ENCODE results near the gene LHFPL2.
"Not testable (repeated sequence)": the region's sequence is repeated elsewhere in the genome, so short reads cannot be mapped to it uniquely, and the experiment has no call there.

LHFPL2 gene

DNA sequence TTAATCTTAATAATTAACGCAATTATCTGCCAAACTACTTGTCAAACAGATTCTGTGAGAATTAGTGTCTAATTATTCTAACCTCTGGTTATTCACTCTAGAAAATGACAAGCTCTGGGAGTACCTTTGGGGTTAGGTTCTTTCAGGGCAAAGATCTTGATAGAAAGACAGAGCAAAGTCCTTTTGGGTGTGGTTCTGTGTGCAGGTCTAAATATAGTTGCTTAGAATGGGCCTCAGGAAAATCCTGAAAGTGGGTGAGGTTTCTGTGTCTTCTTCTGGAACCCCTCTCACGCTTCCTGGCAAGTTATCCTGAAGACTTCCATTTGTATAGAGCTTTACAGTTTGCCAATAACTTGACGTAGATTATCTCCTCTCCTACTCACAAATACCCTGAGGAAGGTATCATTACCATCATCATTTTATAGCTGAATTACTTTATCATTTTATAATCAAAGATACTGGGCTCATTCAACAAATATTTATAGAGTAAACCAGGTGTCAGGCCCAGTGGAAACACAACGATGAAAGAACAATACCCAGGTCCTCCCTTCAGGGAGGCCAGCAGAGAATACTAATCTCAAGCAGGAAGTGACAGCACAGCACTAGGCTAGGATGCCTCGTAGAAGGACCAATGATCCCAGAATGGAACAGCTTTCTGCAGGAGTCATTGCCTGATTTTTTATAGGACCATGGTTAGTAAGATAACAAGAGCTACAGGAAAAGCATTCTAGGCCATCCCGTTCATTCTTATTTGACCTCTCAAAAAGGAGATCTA lies 27.6 kb upstream of the LHFPL2 start:
- no peaks in the 10 kb centered on the region for H3K4me1 ChIP-seq (ENCODE audit: insufficient read depth, low read length)

GRCh38 chr5:78673827-78674226 lies 25.3 kb upstream of the LHFPL2 start:
- not testable (repeated sequence) for H3K27me3 ChIP-seq (ENCODE audit: insufficient read depth, low read length); H3K9me3 ChIP-seq (ENCODE audit: low read length); H3K4me3 ChIP-seq (ENCODE audit: low read length); H3K36me3 ChIP-seq (ENCODE audit: insufficient read depth, low read length); H2AFZ ChIP-seq (ENCODE audit: low read depth, low read length); H3K4me1 ChIP-seq (ENCODE audit: insufficient read depth, low read length)

More for the DNA sequence above, 27.6 kb upstream of the LHFPL2 start:
- no peak overlapping the region for H3K4me3 ChIP-seq (ENCODE audit: low read length)
- H3K9me3 ChIP-seq (ENCODE audit: low read length) = no peaks in the 10 kb centered on the region
- no peaks in the 10 kb centered on the region for H3K36me3 ChIP-seq (ENCODE audit: insufficient read depth, low read length)
- H3K27me3 ChIP-seq (ENCODE audit: insufficient read depth, low read length) = no peaks in the 10 kb centered on the region
- H2AFZ ChIP-seq (ENCODE audit: low read depth, low read length) = no peak overlapping the region

- no peaks in the 10 kb centered on the region for H3K4me1 ChIP-seq (ENCODE audit: insufficient read depth, low read length)
- no peaks in the 10 kb centered on the region for H3K36me3 ChIP-seq (ENCODE audit: insufficient read depth, low read length)
- H3K9me3 ChIP-seq (ENCODE audit: low read length) = no peaks in the 10 kb centered on the region
- no peaks in the 10 kb centered on the region for H3K27me3 ChIP-seq (ENCODE audit: insufficient read depth, low read length)
- no peak overlapping the region for H2AFZ ChIP-seq (ENCODE audit: low read depth, low read length)
- no peak overlapping the region for H3K4me3 ChIP-seq (ENCODE audit: low read length)
Observed at GRCh38 chr5:78672154-78672553, 23.6 kb upstream of the LHFPL2 start.

DNA sequence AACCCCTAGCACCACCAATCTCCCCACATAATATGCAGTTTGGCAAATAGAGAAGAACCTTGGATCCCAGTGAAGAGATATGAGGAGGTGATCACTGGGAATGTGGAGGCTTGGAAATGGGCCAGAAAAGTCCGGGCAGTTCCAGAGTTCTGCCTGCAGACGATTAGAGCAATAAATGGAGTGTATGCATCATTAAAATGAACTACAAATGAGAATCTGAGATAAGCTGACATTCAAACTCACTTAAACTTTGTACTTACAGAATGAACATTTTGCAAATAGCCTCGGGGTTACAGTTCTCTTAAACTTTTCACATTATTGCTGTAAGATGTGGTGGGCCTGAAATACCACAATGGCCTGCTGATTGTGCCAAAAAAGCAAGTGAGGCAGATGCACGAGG lies 23.0 kb upstream of the LHFPL2 start:
- H3K36me3 ChIP-seq (ENCODE audit: insufficient read depth, low read length) = no peaks in the 10 kb centered on the region
- H3K4me1 ChIP-seq (ENCODE audit: insufficient read depth, low read length) = no peaks in the 10 kb centered on the region
- no peak overlapping the region for H2AFZ ChIP-seq (ENCODE audit: low read depth, low read length)
- no peaks in the 10 kb centered on the region for H3K27me3 ChIP-seq (ENCODE audit: insufficient read depth, low read length)
- H3K9me3 ChIP-seq (ENCODE audit: low read length) = no peaks in the 10 kb centered on the region
- H3K4me3 ChIP-seq (ENCODE audit: low read length) = no peak overlapping the region

GRCh38 chr5:78670701-78671269 lies 22.2 kb upstream of the LHFPL2 start:
- Histone ChIP-seq H3K4me1 (ENCODE audit: insufficient read depth, low read length) (no peaks in the 10 kb centered on the region), H3K4me3 (ENCODE audit: low read length) (no peak overlapping the region), H3K27me3 (ENCODE audit: insufficient read depth, low read length) (no peaks in the 10 kb centered on the region), H2AFZ (ENCODE audit: low read depth, low read length) (no peak overlapping the region), H3K36me3 (ENCODE audit: insufficient read depth, low read length) (no peaks in the 10 kb centered on the region), H3K9me3 (ENCODE audit: low read length) (no peaks in the 10 kb centered on the region)

GRCh38 chr5:78669331-78669730 lies 20.8 kb upstream of the LHFPL2 start:
- Histone ChIP-seq H3K4me1 (ENCODE audit: insufficient read depth, low read length) (no peaks in the 10 kb centered on the region), H3K9me3 (ENCODE audit: low read length) (no peaks in the 10 kb centered on the region), H3K4me3 (ENCODE audit: low read length) (no peak overlapping the region), H3K36me3 (ENCODE audit: insufficient read depth, low read length) (no peaks in the 10 kb centered on the region), H2AFZ (ENCODE audit: low read depth, low read length) (no peak overlapping the region), H3K27me3 (ENCODE audit: insufficient read depth, low read length) (no peaks in the 10 kb centered on the region)

DNA sequence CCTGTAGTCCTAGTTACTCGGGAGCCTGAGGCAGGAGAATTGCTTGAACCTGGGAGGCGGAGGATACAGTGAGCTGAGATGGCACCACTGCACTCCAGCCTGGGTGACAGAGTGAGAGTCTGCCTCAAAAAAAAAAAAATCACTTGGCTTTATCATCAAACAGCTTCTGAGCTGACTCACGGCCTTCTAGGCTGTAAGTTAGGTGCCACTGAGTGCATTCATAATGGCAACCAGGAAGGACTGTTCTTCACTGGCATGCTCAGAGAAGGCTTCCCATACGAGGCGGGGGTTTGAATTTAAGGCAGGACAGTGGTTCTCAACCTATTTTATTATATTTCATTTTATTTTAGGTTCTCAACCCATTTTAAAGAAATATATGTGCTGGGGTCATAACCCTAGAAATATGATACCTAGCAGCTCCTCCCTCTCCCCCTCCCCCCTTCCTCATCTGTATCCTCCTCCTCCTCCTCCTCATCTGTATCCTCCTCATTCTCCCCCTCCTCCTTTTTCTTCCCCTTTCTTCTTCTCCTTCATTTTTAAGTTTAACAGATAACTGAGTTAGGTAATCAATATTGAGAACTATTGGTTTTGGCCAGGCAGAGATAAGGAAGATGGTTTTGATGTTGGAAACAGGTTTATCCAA lies 19.0 kb upstream of the LHFPL2 start:
- Histone ChIP-seq H2AFZ (ENCODE audit: low read depth, low read length) (no peak overlapping the region), H3K9me3 (ENCODE audit: low read length) (no peaks in the 10 kb centered on the region), H3K4me3 (ENCODE audit: low read length) (no peak overlapping the region)

DNA sequence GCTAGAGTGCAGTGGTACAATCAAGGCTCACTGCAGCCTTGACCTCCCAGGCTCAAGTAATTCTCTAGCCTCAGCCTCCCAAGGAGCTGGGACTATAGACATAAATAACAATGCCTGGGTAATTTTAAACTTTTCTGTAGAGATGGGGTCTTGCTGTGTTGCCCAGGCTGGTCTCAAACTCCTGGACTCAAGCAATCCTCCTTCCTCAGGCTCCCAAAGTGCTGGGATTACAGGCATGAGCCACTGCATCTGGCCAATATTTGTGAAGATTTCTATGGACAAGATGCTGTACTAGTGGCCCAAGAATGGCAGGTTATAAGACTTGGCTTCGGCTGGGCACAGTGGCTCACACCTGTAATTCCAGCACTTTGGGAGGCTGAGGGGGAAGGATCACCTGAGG lies 18.4 kb upstream of the LHFPL2 start:
- not testable (repeated sequence) for H3K4me3 ChIP-seq (ENCODE audit: low read length); H3K9me3 ChIP-seq (ENCODE audit: low read length); H3K27me3 ChIP-seq (ENCODE audit: insufficient read depth, low read length); H3K36me3 ChIP-seq (ENCODE audit: insufficient read depth, low read length); H3K4me1 ChIP-seq (ENCODE audit: insufficient read depth, low read length); H2AFZ ChIP-seq (ENCODE audit: low read depth, low read length)

More for the DNA sequence above, 19.0 kb upstream of the LHFPL2 start:
- H3K4me1 ChIP-seq (ENCODE audit: insufficient read depth, low read length) = no peaks in the 10 kb centered on the region
- H3K36me3 ChIP-seq (ENCODE audit: insufficient read depth, low read length) = no peaks in the 10 kb centered on the region
- H3K27me3 ChIP-seq (ENCODE audit: insufficient read depth, low read length) = no peaks in the 10 kb centered on the region

- H3K36me3 ChIP-seq (ENCODE audit: insufficient read depth, low read length) = no peaks in the 10 kb centered on the region
- H3K27me3 ChIP-seq (ENCODE audit: insufficient read depth, low read length) = no peaks in the 10 kb centered on the region
- H3K4me3 ChIP-seq (ENCODE audit: low read length) = no peak overlapping the region
- H3K4me1 ChIP-seq (ENCODE audit: insufficient read depth, low read length) = no peaks in the 10 kb centered on the region
- no peaks in the 10 kb centered on the region for H3K9me3 ChIP-seq (ENCODE audit: low read length)
- H2AFZ ChIP-seq (ENCODE audit: low read depth, low read length) = no peak overlapping the region
Observed at GRCh38 chr5:78666041-78666444, 17.5 kb upstream of the LHFPL2 start.

DNA sequence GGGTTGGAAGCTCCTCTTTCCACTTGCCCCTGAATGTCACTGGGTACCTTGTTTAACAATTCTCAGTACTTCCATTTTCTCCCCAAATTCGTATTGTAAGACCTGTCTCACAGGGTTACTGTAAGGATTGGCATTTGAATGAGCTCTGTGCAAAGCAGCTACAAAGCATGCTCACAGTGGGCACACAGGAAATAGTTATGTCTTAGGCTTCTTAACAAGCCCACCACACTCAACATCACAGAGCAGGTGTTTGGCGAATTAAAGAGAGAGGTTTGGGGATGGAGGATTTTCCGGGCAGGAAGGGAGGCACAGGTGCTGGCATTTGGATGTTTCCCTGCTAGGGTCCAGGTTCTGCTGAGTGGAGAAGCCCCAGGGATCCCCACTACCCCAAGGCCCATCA lies 17.0 kb upstream of the LHFPL2 start:
- no peaks in the 10 kb centered on the region for H3K27me3 ChIP-seq (ENCODE audit: insufficient read depth, low read length)
- H3K9me3 ChIP-seq (ENCODE audit: low read length) = no peaks in the 10 kb centered on the region
- H3K4me1 ChIP-seq (ENCODE audit: insufficient read depth, low read length) = no peaks in the 10 kb centered on the region
- no peaks in the 10 kb centered on the region for H3K36me3 ChIP-seq (ENCODE audit: insufficient read depth, low read length)
- no peak overlapping the region for H3K4me3 ChIP-seq (ENCODE audit: low read length)
- no peak overlapping the region for H2AFZ ChIP-seq (ENCODE audit: low read depth, low read length)

DNA sequence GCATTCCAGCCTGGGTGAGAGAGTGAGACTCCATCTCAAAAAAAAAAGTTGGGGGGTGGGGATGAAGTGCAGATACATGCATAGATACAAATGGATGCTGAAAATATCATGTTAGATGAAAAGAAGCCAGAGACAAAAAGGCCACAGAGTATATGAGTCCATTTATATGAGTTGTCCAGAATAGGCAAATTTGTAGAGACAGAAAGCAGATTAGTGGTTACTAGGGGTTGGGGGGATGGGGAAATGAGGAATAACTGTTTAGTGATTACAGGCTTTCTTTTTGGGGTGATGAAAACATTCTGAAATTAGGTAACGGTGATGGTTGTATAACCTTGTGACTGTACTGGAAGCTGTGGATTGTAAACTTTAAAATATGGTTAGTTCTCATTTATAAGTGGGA lies 13.8 kb upstream of the LHFPL2 start:
- no peak overlapping the region for H2AFZ ChIP-seq (ENCODE audit: low read depth, low read length)

GRCh38 chr5:78661691-78662090 lies 13.1 kb upstream of the LHFPL2 start:
- Histone ChIP-seq H3K36me3 (ENCODE audit: insufficient read depth, low read length) (no peaks in the 10 kb centered on the region), H3K4me3 (ENCODE audit: low read length) (no peak overlapping the region), H2AFZ (ENCODE audit: low read depth, low read length) (no peak overlapping the region), H3K4me1 (ENCODE audit: insufficient read depth, low read length) (no peaks in the 10 kb centered on the region), H3K27me3 (ENCODE audit: insufficient read depth, low read length) (no peaks in the 10 kb centered on the region), H3K9me3 (ENCODE audit: low read length) (no peaks in the 10 kb centered on the region)

More for the DNA sequence above, 13.8 kb upstream of the LHFPL2 start:
- Histone ChIP-seq H3K4me1 (ENCODE audit: insufficient read depth, low read length) (no peaks in the 10 kb centered on the region), H3K9me3 (ENCODE audit: low read length) (no peaks in the 10 kb centered on the region), H3K36me3 (ENCODE audit: insufficient read depth, low read length) (no peaks in the 10 kb centered on the region), H3K27me3 (ENCODE audit: insufficient read depth, low read length) (no peaks in the 10 kb centered on the region), H3K4me3 (ENCODE audit: low read length) (no peak overlapping the region)

GRCh38 chr5:78661044-78661443 lies 12.5 kb upstream of the LHFPL2 start:
- H3K27me3 ChIP-seq (ENCODE audit: insufficient read depth, low read length) = no peaks in the 10 kb centered on the region
- H3K9me3 ChIP-seq (ENCODE audit: low read length) = no peaks in the 10 kb centered on the region
- no peaks in the 10 kb centered on the region for H3K36me3 ChIP-seq (ENCODE audit: insufficient read depth, low read length)
- H3K4me3 ChIP-seq (ENCODE audit: low read length) = no peak overlapping the region
- no peak overlapping the region for H2AFZ ChIP-seq (ENCODE audit: low read depth, low read length)
- H3K4me1 ChIP-seq (ENCODE audit: insufficient read depth, low read length) = no peaks in the 10 kb centered on the region

All from neuron (in vitro differentiated cells).